AG10803 (cell line): ENCODE results near the gene DSCAML1.

Experiments
- DNase-seq: peaks from one replicate; pipeline ENCODE4 v3.0.0; 2010; ENCODE audit warnings: low read depth
- H3K4me3 ChIP-seq: 2 replicates; pipeline ENCODE4 v1.5.1; 2011; ENCODE audit warnings: mild to moderate bottlenecking, low read length, control low read depth
- CTCF ChIP-seq: conservative IDR thresholded peaks from 2 replicates; pipeline ENCODE4 v1.5.1; 2011; ENCODE audit warnings: mild to moderate bottlenecking, low read length, control low read depth, inconsistent platforms

Gene DSCAML1

GRCh38 chr11:117731722-117732290 lies 65.2 kb downstream of the DSCAML1 start:
- no peak overlapping the region for H3K4me3 ChIP-seq
- no peak for DNase-seq
- no peak for TF ChIP-seq CTCF

GRCh38 chr11:117730208-117730800 lies 66.7 kb downstream of the DSCAML1 start:
- no peak for DNase-seq
- no peak overlapping the region for H3K4me3 ChIP-seq
- no peak for TF ChIP-seq CTCF

GRCh38 chr11:117725048-117725734 lies 71.8 kb downstream of the DSCAML1 start:
- TF ChIP-seq CTCF: no peak
- H3K4me3 ChIP-seq: no peak overlapping the region
- DNase-seq: no peak

- DNase-seq: no peak
- no peak overlapping the region for H3K4me3 ChIP-seq
- TF ChIP-seq CTCF: no peak
These were observed 72.4 kb downstream of the DSCAML1 start for GRCh38 chr11:117724621-117725020.

GRCh38 chr11:117724104-117724503 lies 72.9 kb downstream of the DSCAML1 start:
- no peak for DNase-seq
- no peak overlapping the region for H3K4me3 ChIP-seq
- TF ChIP-seq CTCF: no peak

- DNase-seq: no peak
- H3K4me3 ChIP-seq: no peak overlapping the region
- no peak for TF ChIP-seq CTCF
These were observed 73.6 kb downstream of the DSCAML1 start for GRCh38 chr11:117723277-117724024.

- TF ChIP-seq CTCF: no peak
- no peak for DNase-seq
- H3K4me3 ChIP-seq: no peak overlapping the region
These were observed 74.9 kb downstream of the DSCAML1 start for GRCh38 chr11:117722082-117722481.
